Sigmoid colon (tissue), 7 donors: Measurements from ENCODE around the gene KCTD17. TPM values are rescaled to one million over a fixed set of nuclear protein-coding genes. Genes with fewer than 3 reads are reported as not detected.
A peak's percentile ranks its signal among the peaks of the same experiment; 100 is the strongest.
"Not testable (repeated sequence)": the region's sequence is repeated elsewhere in the genome, so short reads cannot be mapped to it uniquely, and the experiment has no call there.

Experiments
- DNase-seq: peaks from one replicate; pipeline ENCODE4 v3.0.0-alpha.2; 2019
- H3K27ac ChIP-seq, 4 donors: fragments of 200-600 bp; sonication (generic); one replicate each; pipeline ENCODE4 v1.5.1; 2016 to 2019; ENCODE audit warnings: mild to moderate bottlenecking in 1 of 4
- H3K27me3 ChIP-seq, 3 donors: fragments of 200-600 bp; sonication (generic); one replicate each; pipeline ENCODE4 v1.5.1; 2019; ENCODE audit warnings: mild to moderate bottlenecking in 1 of 3
- H3K36me3 ChIP-seq, 4 donors: fragments of 200-600 bp; sonication (generic); one replicate each; pipeline ENCODE4 v1.5.1; 2016 to 2019
- H3K4me1 ChIP-seq, 4 donors: fragments of 200-600 bp; sonication (generic); one replicate each; pipeline ENCODE4 v1.5.1; 2017 to 2019
- H3K4me3 ChIP-seq, 4 donors: fragments of 200-600 bp; sonication (generic); one replicate each; pipeline ENCODE4 v1.5.1; 2017 to 2019; ENCODE audit warnings: mild to moderate bottlenecking in 2 of 4, moderate library complexity in 1 of 4
- H3K9me3 ChIP-seq, 4 donors: fragments of 200-600 bp in 3 of 4; sonication (generic) in 3 of 4; one replicate each; pipeline versions ENCODE4 v1.5.1 to v1.6.1; 2013 to 2019
- CTCF ChIP-seq, 4 experiments: fragments of 450-650 bp in 3 of 4; fragments of 200-600 bp in 1 of 4; IDR thresholded peaks; one replicate each; pipeline ENCODE4 v1.5.1; 2016 to 2019; ENCODE audit warnings: antibody characterized with exemption in 4 of 4, mild to moderate bottlenecking in 3 of 4, moderate library complexity in 2 of 4
- EP300 ChIP-seq, 4 donors: sonication (generic); formaldehyde crosslinking; IDR thresholded peaks; one replicate each; pipeline ENCODE4 v1.6.1; 2017; ENCODE audit warnings: antibody characterized with exemption in 4 of 4
- POLR2A ChIP-seq, 2 donors: fragments of 450-650 bp; IDR thresholded peaks; one replicate each; pipeline ENCODE4 v1.6.1; 2016; ENCODE audit warnings: antibody characterized with exemption in 2 of 2, mild to moderate bottlenecking in 2 of 2, moderate library complexity in 2 of 2
- POLR2AphosphoS5 ChIP-seq, 4 donors: sonication (generic); formaldehyde crosslinking; IDR thresholded peaks; one replicate each; pipeline ENCODE4 v1.6.1; 2017; ENCODE audit warnings: antibody characterized with exemption in 4 of 4
- WGBS, 2 donors: extraction: QIAGEN DNeasy Blood & Tissue Kit; methylation state at CpG; one replicate each; pipeline ENCODE4 v1.1.7; 2013; 5-methylcytosine and 5-hydroxymethylcytosine counted together
- intact Hi-C: fragments of 100-400 bp; cut with DNase I; formaldehyde crosslinking; loops from one replicate; pipeline ENCODE4 v1.15.1; 2023
- polyA plus RNA-seq, 3 donors: library from polyadenylated mRNA; stranded (reverse); fragments of 200-250 nt; gene quantifications; one replicate each; pipeline ENCODE4 v1.2.3, GENCODE V29; 2013
- total RNA-seq, 4 donors: library from RNA; depleted of rRNA; stranded (reverse); fragments of >200 nt; gene quantifications; one replicate each; pipeline ENCODE4 v1.1.0, GENCODE V29; 2016
- donor health status: healthy with polysubstance abuse.
- donor health status: Bipolar disorder and iron deficiency.
- donor health status: healthy.

The KCTD17 gene
- total and polyA plus RNA-seq, 7 donors, result 17.8 to 55.5 (median 30.1) TPM

- no peaks in the 10 kb centered on the region for H3K9me3 ChIP-seq
- no peak for DNase-seq
- TF ChIP-seq EP300 (IDR thresholded peaks at IDR 0.05) (no peak), POLR2A (IDR thresholded peaks at IDR 0.05) (no peak), POLR2AphosphoS5 (IDR thresholded peaks at IDR 0.05) (no peak), CTCF (IDR thresholded peaks at IDR 0.05) (no peak)
- no peak overlapping the region for H3K27ac ChIP-seq
- intact Hi-C loops, result no loop called here
- no peaks in the 10 kb centered on the region for H3K36me3 ChIP-seq
- H3K27me3 ChIP-seq, result peaks cover 18 to 69% (median 42%) of the 10 kb centered on the region in 3 donors
- H3K4me1 ChIP-seq, result no peaks in the 10 kb centered on the region
- 45 to 63% methylated on average over 9 of the region's 9 CpGs for WGBS, 2 donors
- no peak overlapping the region for H3K4me3 ChIP-seq
These were observed 19.2 kb downstream of the KCTD17 start for GRCh38 chr22:37070744-37071143.

- peaks cover 18 to 72% (median 42%) of the 10 kb centered on the region in 3 donors for H3K27me3 ChIP-seq
- H3K4me1 ChIP-seq, H3K27ac ChIP-seq, DNase-seq, H3K9me3 ChIP-seq, H3K36me3 ChIP-seq, H3K4me3 ChIP-seq, intact Hi-C loops: not testable (repeated sequence)
- 95 to 96% methylated on average over 5 of the region's 5 CpGs for WGBS, 2 donors
These were observed 20.5 kb downstream of the KCTD17 start for GRCh38 chr22:37071850-37072592.

- TF ChIP-seq EP300 (IDR thresholded peaks at IDR 0.05), result no peak
- no peak for TF ChIP-seq CTCF (IDR thresholded peaks at IDR 0.05)
- TF ChIP-seq POLR2AphosphoS5 (IDR thresholded peaks at IDR 0.05), result peak in 1 of 4 donors; percentile 28
- Histone ChIP-seq H3K27me3 (peaks cover 18 to 71% (median 38%) of the 10 kb centered on the region in 3 donors), H3K9me3 (no peaks in the 10 kb centered on the region), H3K36me3 (no peaks in the 10 kb centered on the region), H3K4me1 (no peaks in the 10 kb centered on the region), H3K27ac (no peak overlapping the region), H3K4me3 (no peak overlapping the region)
- WGBS, 2 donors, result 95 to 96% methylated on average over 8 of the region's 8 CpGs
- DNase-seq, result no peak
- intact Hi-C loops, result no loop called here
These were observed 21.1 kb downstream of the KCTD17 start for GRCh38 chr22:37072673-37073072.

GRCh38 chr22:37074537-37074936 is 23.0 kb downstream of the KCTD17 start:
- intact Hi-C loops, result no loop called here
- peaks cover 11 to 60% (median 19%) of the 10 kb centered on the region in 3 donors for H3K27me3 ChIP-seq

GRCh38 chr22:37075046-37075445 is 23.5 kb downstream of the KCTD17 start:
- no peak overlapping the region for H3K4me3 ChIP-seq
- H3K27me3 ChIP-seq, result peaks cover 6 to 60% (median 14%) of the 10 kb centered on the region in 3 donors
- intact Hi-C loops, result loop anchor here (5.0 kb wide), 1 partner anchor 122 kb away; no protein-coding TSS in a partner anchor
- TF ChIP-seq EP300 (IDR thresholded peaks at IDR 0.05) (no peak), POLR2AphosphoS5 (IDR thresholded peaks at IDR 0.05) (no peak), CTCF (IDR thresholded peaks at IDR 0.05) (no peak), POLR2A (IDR thresholded peaks at IDR 0.05) (no peak)
- no peak for DNase-seq
- no peaks in the 10 kb centered on the region for H3K9me3 ChIP-seq
- H3K36me3 ChIP-seq, result no peaks in the 10 kb centered on the region
- WGBS, 2 donors, result 62 to 74% methylated on average over 17 of the region's 17 CpGs
- no peaks in the 10 kb centered on the region for H3K4me1 ChIP-seq
- no peak overlapping the region for H3K27ac ChIP-seq

More at GRCh38 chr22:37074537-37074936, 23.0 kb downstream of the KCTD17 start:
- no peak for TF ChIP-seq EP300 (IDR thresholded peaks at IDR 0.05)
- no peak for TF ChIP-seq POLR2A (IDR thresholded peaks at IDR 0.05)
- TF ChIP-seq CTCF (IDR thresholded peaks at IDR 0.05), result no peak
- no peak for TF ChIP-seq POLR2AphosphoS5 (IDR thresholded peaks at IDR 0.05)
- WGBS, 2 donors, result 72 to 79% methylated on average over 16 of the region's 16 CpGs
- Histone ChIP-seq H3K9me3 (no peaks in the 10 kb centered on the region), H3K27ac (no peak overlapping the region), H3K4me3 (no peak overlapping the region), H3K36me3 (no peaks in the 10 kb centered on the region), H3K4me1 (no peaks in the 10 kb centered on the region)
- DNase-seq, result no peak
